Measurements from ENCODE around the gene MCF2.

- TF ChIP-seq POLR2AphosphoS5 (IDR thresholded peaks at IDR 0.05; ENCODE audit: low read depth, low read length) (no peak), EP300 (IDR thresholded peaks at IDR 0.05; ENCODE audit: borderline replicate concordance in 1 of 2, low read depth in 2 of 2, low read length in 2 of 2) (no peak), ATF2 (IDR thresholded peaks at IDR 0.05; ENCODE audit: low read length) (no peak), YY1 (IDR thresholded peaks at IDR 0.05; ENCODE audit: low read depth, low read length) (no peak)
These were observed 126.9 kb downstream of the MCF2 start for GRCh38 chrX:139581068-139581467.
